CD14-positive monocyte (primary cell): ENCODE results near the gene ITGAX. TPM values are rescaled to one million over a fixed set of nuclear protein-coding genes. Genes with fewer than 3 reads are reported as not detected.

Experiments used
- DNase-seq, 3 donors: peaks; one replicate each; pipeline ENCODE4 v3.0.0-alpha.2; 2011 to 2022
- H2AFZ ChIP-seq: 2 replicates; pipeline ENCODE4 v1.6.0; 2012; ENCODE audit warnings: mild to moderate bottlenecking, low read depth, low read length, inconsistent platforms; ENCODE audit not compliant: insufficient read depth, poor library complexity, severe bottlenecking
- H3K27ac ChIP-seq, 2 donors: 1 replicate in 1 of 2; 2 replicates in 1 of 2; pipeline ENCODE4 v1.5.1; 2012 to 2013; ENCODE audit warnings: low read length in 2 of 2, control low read depth in 1 of 2, inconsistent platforms in 1 of 2, low read depth in 1 of 2, mild to moderate bottlenecking in 1 of 2
- H3K27me3 ChIP-seq, 2 donors: one replicate each; pipeline versions ENCODE4 v1.6.0 to v1.6.1; 2011 to 2013; ENCODE audit warnings: low read length in 2 of 2; ENCODE audit not compliant: control insufficient read depth in 2 of 2, insufficient read depth in 2 of 2
- H3K36me3 ChIP-seq, 2 donors: replicated peaks in 1 of 2; 1 replicate in 1 of 2; 2 replicates in 1 of 2; pipeline versions ENCODE4 v1.5.1 to v1.6.1; 2012 to 2013; ENCODE audit warnings: low read length in 2 of 2, control low read depth in 1 of 2, inconsistent platforms in 1 of 2, mild to moderate bottlenecking in 1 of 2; ENCODE audit not compliant: insufficient read depth in 2 of 2, control insufficient read depth in 1 of 2
- H3K4me1 ChIP-seq, 2 donors: 1 replicate in 1 of 2; 2 replicates in 1 of 2; pipeline versions ENCODE4 v1.5.1 to v1.6.1; 2012 to 2013; ENCODE audit warnings: low read length in 2 of 2, control low read depth in 1 of 2, inconsistent platforms in 1 of 2, mild to moderate bottlenecking in 1 of 2, moderate library complexity in 1 of 2; ENCODE audit not compliant: insufficient read depth in 2 of 2, control insufficient read depth in 1 of 2
- H3K4me2 ChIP-seq: replicated peaks from 2 replicates; pipeline ENCODE3; 2012; ENCODE audit warnings: low read length, moderate library complexity, mild to moderate bottlenecking; ENCODE audit not compliant: poor library complexity, severe bottlenecking; ENCODE audit errors: extremely low read depth
- H3K4me3 ChIP-seq, 3 experiments: fragments of 200-600 bp in 1 of 3; sonication (generic) in 1 of 3; replicated peaks in 1 of 3; 1 replicate in 2 of 3; 2 replicates in 1 of 3; pipeline ENCODE4 v1.5.1; 2011 to 2013; ENCODE audit warnings: low read length in 3 of 3, mild to moderate bottlenecking in 3 of 3, control low read depth in 2 of 3, low read depth in 2 of 3, inconsistent platforms in 1 of 3, moderate library complexity in 1 of 3
- H3K79me2 ChIP-seq: 2 replicates; pipeline ENCODE4 v1.6.0; 2012; ENCODE audit warnings: mild to moderate bottlenecking, control low read depth, inconsistent platforms, low read length, moderate library complexity; ENCODE audit not compliant: insufficient read depth
- H3K9ac ChIP-seq: 2 replicates; pipeline ENCODE4 v1.6.0; 2017; ENCODE audit warnings: low read length, mild to moderate bottlenecking; ENCODE audit not compliant: insufficient read depth, poor library complexity, severe bottlenecking
- H3K9me3 ChIP-seq, 2 donors: replicated peaks in 1 of 2; 1 replicate in 1 of 2; 2 replicates in 1 of 2; pipeline versions ENCODE4 v1.5.1 to v1.6.1; 2012 to 2013; ENCODE audit warnings: low read length in 2 of 2, control low read depth in 1 of 2; ENCODE audit not compliant: control insufficient read depth in 1 of 2, insufficient read depth in 1 of 2
- H4K20me1 ChIP-seq: 2 replicates; pipeline ENCODE4 v1.6.0; 2012; ENCODE audit warnings: mild to moderate bottlenecking, low read length, control low read depth, moderate library complexity; ENCODE audit not compliant: insufficient read depth
- H3K27ac Mint-ChIP-seq, 7 donors: one replicate each; pipeline ENCODE4 v1.8.0; 2020; ENCODE audit warnings: mild to moderate bottlenecking in 7 of 7, mixed read lengths in 7 of 7, moderate library complexity in 6 of 7, inconsistent platforms in 2 of 7
- H3K27me3 Mint-ChIP-seq, 3 donors: one replicate each; pipeline ENCODE4 v1.8.0; 2021 to 2022; ENCODE audit warnings: low read depth in 3 of 3, mild to moderate bottlenecking in 3 of 3, mixed read lengths in 3 of 3, moderate library complexity in 3 of 3, inconsistent platforms in 1 of 3
- H3K36me3 Mint-ChIP-seq, 2 donors: one replicate each; pipeline ENCODE4 v1.8.0; 2020; ENCODE audit warnings: mixed read lengths in 2 of 2, inconsistent platforms in 1 of 2, mild to moderate bottlenecking in 1 of 2
- H3K4me1 Mint-ChIP-seq: one replicate; pipeline ENCODE4 v1.8.0; 2020; ENCODE audit warnings: mild to moderate bottlenecking, mixed read lengths
- H3K4me3 Mint-ChIP-seq, 2 donors: one replicate each; pipeline ENCODE4 v1.8.0; 2020; ENCODE audit warnings: mild to moderate bottlenecking in 2 of 2, mixed read lengths in 2 of 2, moderate library complexity in 1 of 2
- H3K9me3 Mint-ChIP-seq, 7 donors: one replicate each; pipeline ENCODE4 v1.8.0; 2020 to 2022; ENCODE audit warnings: mixed read lengths in 7 of 7, mild to moderate bottlenecking in 6 of 7, moderate library complexity in 6 of 7, inconsistent platforms in 2 of 7
- WGBS: methylation state at CpG from one replicate; pipeline ENCODE4 v1.1.5; 2013; ENCODE audit warnings: missing lambda C conversion rate; ENCODE audit not compliant: insufficient coverage; 5-methylcytosine and 5-hydroxymethylcytosine counted together
- intact Hi-C, 2 donors: fragments of 100-400 bp; cut with micrococcal nuclease; formaldehyde crosslinking; loops; one replicate each; pipeline versions ENCODE4 v1.15.0 to v1.15.1; 2023
- polyA plus RNA-seq, 3 donors: library from polyadenylated mRNA; depleted of rRNA in 1 of 3; unstranded in 2 of 3; stranded (reverse) in 1 of 3; fragments of 300-500 nt in 2 of 3; fragments of >200 nt in 1 of 3; fragmentation: Illumina TruSeq in 2 of 3; gene quantifications; 1 replicate in 2 of 3; 2 replicates in 1 of 3; pipeline ENCODE4 v1.2.3, GENCODE V29; 2012 to 2021
- TF ChIP-seq, protein P1 (sequence below): fragments of 200-600 bp; IDR thresholded peaks from one replicate; pipeline ENCODE4 v1.8.0; 2022; ENCODE audit warnings: antibody characterized with exemption, mild to moderate bottlenecking

Gene ITGAX
- polyA plus RNA-seq, 3 donors: 40.7 to 710 (median 71.3) TPM

DNA sequence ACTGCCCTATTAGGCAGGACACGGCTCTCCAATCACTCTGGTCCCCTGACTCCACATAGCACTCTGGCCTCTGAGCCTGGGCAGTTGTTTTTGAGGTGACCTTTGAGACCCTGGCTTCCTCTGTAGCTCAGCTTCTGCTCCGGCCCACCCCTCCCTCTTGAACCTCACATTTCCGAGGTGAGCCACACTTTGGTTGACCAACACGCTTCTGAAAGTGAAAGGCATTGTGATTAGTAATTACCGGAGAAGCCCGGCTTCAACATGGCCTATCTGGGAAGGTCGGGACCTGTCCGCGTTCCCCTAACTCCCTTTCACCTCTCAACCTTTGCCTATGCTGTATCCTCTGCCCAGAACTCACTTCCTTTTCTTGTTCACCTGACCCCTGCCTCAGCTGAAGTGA is 10.3 kb upstream of the ITGAX start:
- Histone ChIP-seq H3K4me3 (peak overlapping the region in 1 of 3 experiments; percentile 41), H3K27ac (peak overlapping the region; percentile 31 to 64), H3K4me1 (peaks cover 40 to 46% of the 10 kb centered on the region in 2 donors), H3K27me3 (no peaks in the 10 kb centered on the region), H3K9me3 (no peaks in the 10 kb centered on the region), H4K20me1 (no peaks in the 10 kb centered on the region), H2AFZ (peak overlapping the region; percentile 43), H3K9ac (no peak overlapping the region), H3K36me3 (no peaks in the 10 kb centered on the region), H3K79me2 (no peaks in the 10 kb centered on the region), H3K4me2 (peak overlapping the region; percentile 52)
- Mint-ChIP-seq H3K4me1 (peaks cover 48% of the 10 kb centered on the region), H3K27ac (peak overlapping the region; percentile 46 to 92 (median 80)), H3K9me3 (peaks cover 0 to 6% (median 1%) of the 10 kb centered on the region in 7 donors), H3K36me3 (peaks cover 2 to 16% of the 10 kb centered on the region in 2 donors), H3K27me3 (peaks cover 0 to 7% (median 0%) of the 10 kb centered on the region in 3 donors), H3K4me3 (peak overlapping the region; percentile 67 to 82)
- intact Hi-C loops: loop anchor here in 1 of 2 donors (5.0 kb wide), 1 partner anchor 82 kb away; no protein-coding TSS in a partner anchor
- TF ChIP-seq, protein P1, sequence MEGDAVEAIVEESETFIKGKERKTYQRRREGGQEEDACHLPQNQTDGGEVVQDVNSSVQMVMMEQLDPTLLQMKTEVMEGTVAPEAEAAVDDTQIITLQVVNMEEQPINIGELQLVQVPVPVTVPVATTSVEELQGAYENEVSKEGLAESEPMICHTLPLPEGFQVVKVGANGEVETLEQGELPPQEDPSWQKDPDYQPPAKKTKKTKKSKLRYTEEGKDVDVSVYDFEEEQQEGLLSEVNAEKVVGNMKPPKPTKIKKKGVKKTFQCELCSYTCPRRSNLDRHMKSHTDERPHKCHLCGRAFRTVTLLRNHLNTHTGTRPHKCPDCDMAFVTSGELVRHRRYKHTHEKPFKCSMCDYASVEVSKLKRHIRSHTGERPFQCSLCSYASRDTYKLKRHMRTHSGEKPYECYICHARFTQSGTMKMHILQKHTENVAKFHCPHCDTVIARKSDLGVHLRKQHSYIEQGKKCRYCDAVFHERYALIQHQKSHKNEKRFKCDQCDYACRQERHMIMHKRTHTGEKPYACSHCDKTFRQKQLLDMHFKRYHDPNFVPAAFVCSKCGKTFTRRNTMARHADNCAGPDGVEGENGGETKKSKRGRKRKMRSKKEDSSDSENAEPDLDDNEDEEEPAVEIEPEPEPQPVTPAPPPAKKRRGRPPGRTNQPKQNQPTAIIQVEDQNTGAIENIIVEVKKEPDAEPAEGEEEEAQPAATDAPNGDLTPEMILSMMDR: no peak
- peak; percentile 62 to 74 (median 65) for DNase-seq
- 77% methylated on average over 3 of the region's 9 CpGs for WGBS

DNA sequence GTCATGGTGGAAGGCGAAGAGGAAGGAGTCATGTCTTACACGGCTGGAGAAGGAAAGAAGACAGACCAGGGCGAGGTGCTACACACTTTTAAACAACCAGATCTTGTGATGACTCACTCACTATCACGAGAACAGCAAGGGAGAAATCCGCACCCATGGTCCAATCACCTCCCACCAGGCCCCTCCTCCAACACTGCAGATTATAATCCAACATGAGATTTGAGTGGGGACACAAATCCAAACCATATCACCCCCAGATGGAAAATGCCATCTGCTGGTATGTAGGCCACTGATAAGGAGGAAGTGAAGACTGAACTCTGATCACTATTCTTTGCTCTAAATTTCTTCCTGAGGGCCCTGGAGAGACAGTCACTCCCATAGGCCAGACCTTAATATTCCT is 7.5 kb upstream of the ITGAX start:
- peak in 2 of 3 donors; percentile 57 to 64 for DNase-seq
- WGBS: no CpG with 5 or more reads among the region's 5 CpGs

More for the DNA sequence above, 7.5 kb upstream of the ITGAX start:
- intact Hi-C loops: loop anchor here in 1 of 2 donors (5.0 kb wide), 1 partner anchor 85 kb away; no protein-coding TSS in a partner anchor
- Histone ChIP-seq H3K4me3 (no peak overlapping the region), H3K27me3 (no peaks in the 10 kb centered on the region), H3K4me2 (no peak overlapping the region), H3K36me3 (no peaks in the 10 kb centered on the region), H3K9ac (no peak overlapping the region), H3K9me3 (no peaks in the 10 kb centered on the region), H3K4me1 (peaks cover 67 to 73% of the 10 kb centered on the region in 2 donors), H2AFZ (no peak overlapping the region), H3K27ac (peak overlapping the region in 1 of 2 donors; percentile 85), H4K20me1 (no peaks in the 10 kb centered on the region), H3K79me2 (no peaks in the 10 kb centered on the region)
- Mint-ChIP-seq H3K27ac (peak overlapping the region; percentile 54 to 100 (median 96)), H3K4me3 (no peak overlapping the region), H3K9me3 (peaks cover 0 to 6% (median 2%) of the 10 kb centered on the region in 7 donors), H3K27me3 (peaks cover 0 to 14% (median 1%) of the 10 kb centered on the region in 3 donors), H3K4me1 (peaks cover 69% of the 10 kb centered on the region), H3K36me3 (peaks cover 6 to 13% of the 10 kb centered on the region in 2 donors)
- TF ChIP-seq, protein P1: no peak
